Measurements from ENCODE around the gene LIN7B.

The LIN7B gene

GRCh38 chr19:49160450-49161189 lies 46.5 kb downstream of the LIN7B start:
- ATAC-seq (no peak), DNase-seq (no peak)
- Mint-ChIP-seq H3K27ac (no peak overlapping the region), H3K4me1 (peaks cover 8% of the 10 kb centered on the region), H3K27me3 (peaks cover 63% of the 10 kb centered on the region), H3K4me3 (no peak overlapping the region), H3K9me3 (no peaks in the 10 kb centered on the region)

GRCh38 chr19:49161987-49162386 lies 47.8 kb downstream of the LIN7B start:
- Mint-ChIP-seq H3K4me3 (no peak overlapping the region), H3K27me3 (peaks cover 58% of the 10 kb centered on the region), H3K9me3 (no peaks in the 10 kb centered on the region), H3K4me1 (peaks cover 8% of the 10 kb centered on the region), H3K27ac (no peak overlapping the region)
- ATAC-seq, result no peak
- no peak for DNase-seq

- Mint-ChIP-seq H3K9me3 (no peaks in the 10 kb centered on the region), H3K4me1 (no peaks in the 10 kb centered on the region), H3K27ac (no peak overlapping the region), H3K4me3 (no peak overlapping the region), H3K27me3 (peaks cover 41% of the 10 kb centered on the region)
- DNase-seq, result no peak
- ATAC-seq, result no peak
Observed at GRCh38 chr19:49165111-49165750, 51.1 kb downstream of the LIN7B start.

DNA sequence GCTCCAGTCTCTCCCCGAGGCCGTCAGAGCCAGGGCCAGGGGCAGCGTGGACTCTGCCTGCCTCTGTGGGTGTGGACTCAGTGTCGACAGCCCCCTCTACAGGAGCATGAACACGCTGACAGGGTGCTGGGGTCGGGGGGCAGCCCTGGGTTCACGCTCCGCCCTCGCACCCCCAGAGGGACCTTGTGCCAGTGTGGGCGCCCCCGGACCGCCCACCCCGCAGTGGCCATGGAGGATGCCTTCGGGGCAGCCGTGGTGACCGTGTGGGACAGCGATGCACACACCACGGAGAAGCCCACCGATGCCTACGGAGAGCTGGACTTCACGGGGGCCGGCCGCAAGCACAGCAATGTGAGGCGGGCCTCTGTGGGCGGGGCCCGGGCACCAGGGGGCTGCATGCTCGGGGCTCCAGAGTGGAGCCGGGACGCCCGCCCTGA lies 51.7 kb downstream of the LIN7B start:
- H3K4me3 Mint-ChIP-seq, result no peak overlapping the region
- peak; percentile 26 for ATAC-seq

GRCh38 chr19:49167857-49168409 lies 53.8 kb downstream of the LIN7B start:
- H3K4me1 Mint-ChIP-seq, result no peaks in the 10 kb centered on the region
- H3K27me3 Mint-ChIP-seq, result peaks cover 30% of the 10 kb centered on the region
- H3K9me3 Mint-ChIP-seq, result no peaks in the 10 kb centered on the region
- no peak for ATAC-seq
- no peak overlapping the region for H3K27ac Mint-ChIP-seq
- H3K4me3 Mint-ChIP-seq, result no peak overlapping the region
- no peak for DNase-seq

More for the DNA sequence above, 51.7 kb downstream of the LIN7B start:
- no peaks in the 10 kb centered on the region for H3K4me1 Mint-ChIP-seq
- H3K9me3 Mint-ChIP-seq, result no peaks in the 10 kb centered on the region
- no peak for DNase-seq
- peaks cover 34% of the 10 kb centered on the region for H3K27me3 Mint-ChIP-seq
- no peak overlapping the region for H3K27ac Mint-ChIP-seq
